Lung (tissue), 12 donors: ENCODE results near the gene MTRF1. TPM values are rescaled to one million over a fixed set of nuclear protein-coding genes. Genes with fewer than 3 reads are reported as not detected.
"Not testable (repeated sequence)": the region's sequence is repeated elsewhere in the genome, so short reads cannot be mapped to it uniquely, and the experiment has no call there.

Source experiments
- ATAC-seq: fragments of 200-7000 bp; cut with Tn5 transposase; one replicate; pipeline ENCODE4 v1.9.1; 2020; ENCODE audit warnings: moderate number of reproducible peaks; ENCODE audit not compliant: insufficient read depth, low FRiP score
- DNase-seq, 3 donors: peaks; one replicate each; pipeline ENCODE4 v3.0.0-alpha.2; 2013 to 2017
- H3K27ac ChIP-seq, 2 donors: one replicate each; pipeline ENCODE4 v1.5.1; 2013; ENCODE audit warnings: mild to moderate bottlenecking in 2 of 2, moderate library complexity in 2 of 2, control low read depth in 1 of 2, inconsistent platforms in 1 of 2, low read depth in 1 of 2, low read length in 1 of 2
- H3K27me3 ChIP-seq, 3 donors: one replicate each; pipeline ENCODE4 v1.5.1; 2013; ENCODE audit warnings: low read length in 2 of 3; ENCODE audit not compliant: control insufficient read depth in 3 of 3, insufficient read depth in 3 of 3
- H3K36me3 ChIP-seq, 4 donors: one replicate each; pipeline ENCODE4 v1.5.1; 2013; ENCODE audit warnings: low read length in 4 of 4, mild to moderate bottlenecking in 1 of 4, moderate library complexity in 1 of 4; ENCODE audit not compliant: control insufficient read depth in 4 of 4, insufficient read depth in 4 of 4
- H3K4me1 ChIP-seq, 5 donors: one replicate each; pipeline ENCODE4 v1.5.1; 2013; ENCODE audit warnings: low read length in 5 of 5, mild to moderate bottlenecking in 2 of 5, moderate library complexity in 1 of 5; ENCODE audit not compliant: control insufficient read depth in 5 of 5, insufficient read depth in 5 of 5
- H3K4me3 ChIP-seq: one replicate; pipeline ENCODE4 v1.5.1; 2013; ENCODE audit warnings: mild to moderate bottlenecking, control low read depth, moderate library complexity
- H3K9ac ChIP-seq, 2 donors: one replicate each; pipeline ENCODE4 v1.5.1; 2013; ENCODE audit warnings: low read length in 2 of 2, control low read depth in 1 of 2; ENCODE audit not compliant: insufficient read depth in 1 of 2
- H3K9me3 ChIP-seq, 4 donors: one replicate each; pipeline ENCODE4 v1.5.1; 2013; ENCODE audit warnings: low read length in 3 of 4, mild to moderate bottlenecking in 1 of 4, moderate library complexity in 1 of 4; ENCODE audit not compliant: control insufficient read depth in 4 of 4, insufficient read depth in 3 of 4
- CTCF ChIP-seq: IDR thresholded peaks from 2 replicates; pipeline ENCODE4 v1.5.1; 2012; ENCODE audit warnings: mild to moderate bottlenecking; ENCODE audit errors: control extremely low read depth, extremely low read depth
- WGBS, 2 donors: extraction: QIAGEN DNeasy Blood & Tissue Kit; methylation state at CpG; one replicate each; pipeline ENCODE4 v1.1.7; 2013; 5-methylcytosine and 5-hydroxymethylcytosine counted together
- polyA plus RNA-seq, 2 donors: library from polyadenylated mRNA; stranded (reverse); fragments of 200-250 nt; gene quantifications; one replicate each; pipeline ENCODE4 v1.2.1, GENCODE V29; 2013
- total RNA-seq, 2 donors: library from RNA; depleted of rRNA in 1 of 2; stranded (reverse); fragments of >200 nt in 1 of 2; gene quantifications; one replicate each; pipeline ENCODE4 v1.2.1, GENCODE V29; 2014 to 2021
- donor health status: control.
- donor health status: control.
- donor health status: Bipolar disorder and iron deficiency.
- donor health status: healthy.
- donor health status: DM: yes; HTN: yes; CAD: no.

MTRF1 gene
- total and polyA plus RNA-seq, 4 donors, result 6.7 to 22.0 (median 8.6) TPM

DNA sequence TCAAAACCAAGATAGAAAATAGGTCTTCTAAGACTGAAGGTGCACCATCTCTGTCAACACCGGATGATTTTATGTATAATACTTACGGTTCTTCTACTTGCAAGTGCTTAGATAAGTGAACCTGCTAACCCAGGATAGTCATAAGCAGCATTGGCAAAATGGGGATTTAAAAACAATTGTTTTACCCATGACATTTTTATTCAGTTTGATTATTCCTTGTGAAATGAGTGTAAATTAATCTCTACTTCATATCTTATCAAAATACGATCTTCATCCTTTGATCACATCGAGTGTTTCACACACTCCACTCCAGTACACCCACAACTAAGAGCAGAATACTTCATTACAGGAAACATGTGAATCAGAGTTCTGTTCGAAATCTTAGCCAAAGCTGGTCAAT is 23.0 kb upstream of the MTRF1 start:
- ATAC-seq, result no peak
- H3K27me3 ChIP-seq, result no peaks in the 10 kb centered on the region
- no peak for DNase-seq
- H3K27ac ChIP-seq, result no peak overlapping the region
- WGBS, 2 donors, result 78 to 85% methylated on average over 5 of the region's 5 CpGs
- TF ChIP-seq CTCF, result no peak
- no peaks in the 10 kb centered on the region for H3K36me3 ChIP-seq
- H3K9me3 ChIP-seq, result no peaks in the 10 kb centered on the region
- H3K4me3 ChIP-seq, result no peak overlapping the region
- H3K4me1 ChIP-seq, result no peaks in the 10 kb centered on the region
- no peak overlapping the region for H3K9ac ChIP-seq

- Histone ChIP-seq H3K9ac (no peak overlapping the region), H3K9me3 (no peaks in the 10 kb centered on the region), H3K4me1 (no peaks in the 10 kb centered on the region), H3K27ac (no peak overlapping the region), H3K4me3 (no peak overlapping the region), H3K36me3 (no peaks in the 10 kb centered on the region), H3K27me3 (no peaks in the 10 kb centered on the region)
- ATAC-seq (no peak), DNase-seq (no peak)
- no peak for TF ChIP-seq CTCF
- 90 to 95% methylated on average over 13 of the region's 13 CpGs for WGBS, 2 donors
Observed at GRCh38 chr13:41284512-41285288, 21.3 kb upstream of the MTRF1 start.

- no peak for TF ChIP-seq CTCF
- no peak for DNase-seq
- Histone ChIP-seq H3K36me3 (no peaks in the 10 kb centered on the region), H3K9ac (no peak overlapping the region), H3K4me3 (no peak overlapping the region), H3K27ac (no peak overlapping the region), H3K27me3 (no peaks in the 10 kb centered on the region), H3K4me1 (no peaks in the 10 kb centered on the region), H3K9me3 (no peaks in the 10 kb centered on the region)
- WGBS, 2 donors, result 57 to 75% methylated on average over 5 of the region's 5 CpGs
- ATAC-seq, result no peak
Observed at GRCh38 chr13:41282129-41282571, 18.8 kb upstream of the MTRF1 start.

DNA sequence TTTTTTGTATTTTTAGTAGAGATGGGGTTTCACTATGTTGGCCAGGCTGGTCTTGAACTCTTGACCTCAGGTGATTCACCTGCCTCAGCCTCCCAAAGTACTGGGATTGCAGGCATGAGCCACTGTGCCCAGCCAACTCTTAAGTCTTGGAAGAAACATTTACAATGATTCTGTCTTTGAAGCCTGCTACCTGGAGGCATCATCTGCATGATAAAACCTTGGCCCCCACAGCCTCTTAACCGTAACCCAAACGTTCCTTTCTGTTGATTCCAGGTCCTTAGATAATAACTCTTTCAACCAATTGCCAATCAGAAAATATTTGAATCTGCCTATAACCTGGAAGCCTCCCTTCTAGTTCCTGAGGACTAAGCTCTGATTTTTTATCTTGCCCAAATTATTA is 15.8 kb upstream of the MTRF1 start:
- H3K27ac ChIP-seq, DNase-seq, H3K9me3 ChIP-seq, H3K9ac ChIP-seq, ATAC-seq, H3K4me3 ChIP-seq, H3K4me1 ChIP-seq, H3K27me3 ChIP-seq, H3K36me3 ChIP-seq: not testable (repeated sequence)
- 63 to 73% methylated on average over 2 of the region's 2 CpGs for whole genome bisulfite sequencing, 2 donors
